HG03039 (cell line): ENCODE results near the gene NUDT14.

Experiments used
- ATAC-seq: cut with Tn5 transposase; IDR thresholded peaks from one replicate; pipeline ENCODE4 v1.9.1; 2021; ENCODE audit warnings: mild to moderate bottlenecking, moderate library complexity; ENCODE audit not compliant: unreplicated experiment

The NUDT14 gene

DNA sequence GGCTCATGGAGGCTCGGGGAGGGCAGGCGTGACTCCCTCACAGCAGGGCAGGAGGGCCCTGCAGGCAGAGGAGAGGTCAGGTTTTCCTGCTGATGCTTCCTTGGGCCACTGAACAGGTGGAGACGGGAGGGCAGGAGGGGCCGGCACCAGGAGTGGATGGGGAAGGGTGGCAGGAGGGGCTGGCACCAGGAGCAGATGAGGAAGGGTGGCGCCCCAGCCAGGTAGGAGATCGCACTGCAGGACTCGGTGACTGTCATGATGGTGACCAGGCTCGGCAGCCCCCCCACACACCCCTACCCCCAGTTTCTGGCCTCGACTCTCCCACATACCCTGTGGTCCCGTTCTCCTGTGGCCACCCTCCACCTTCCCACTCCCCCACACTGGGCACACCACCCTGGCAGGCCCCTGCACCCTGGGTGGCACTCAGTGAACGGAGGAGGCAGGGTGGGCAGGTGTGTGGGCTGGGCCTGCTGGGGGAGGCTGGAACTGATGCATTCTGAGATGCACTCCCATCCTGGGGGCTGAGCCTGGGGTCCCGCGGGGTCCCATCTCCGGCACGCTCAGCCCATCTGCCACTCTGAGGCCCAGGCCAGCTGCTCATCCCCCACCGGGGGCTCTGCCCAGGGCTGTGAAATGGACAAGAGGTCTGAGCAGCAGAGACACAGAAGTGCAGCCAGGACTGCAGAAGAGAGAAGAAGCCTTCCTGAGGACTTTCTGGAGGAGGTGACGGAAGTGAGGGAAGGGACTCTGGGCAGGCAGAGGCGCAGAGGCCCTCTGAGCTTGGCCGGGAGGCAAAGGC lies 2.8 kb downstream of the NUDT14 start:
- no peak for ATAC-seq

DNA sequence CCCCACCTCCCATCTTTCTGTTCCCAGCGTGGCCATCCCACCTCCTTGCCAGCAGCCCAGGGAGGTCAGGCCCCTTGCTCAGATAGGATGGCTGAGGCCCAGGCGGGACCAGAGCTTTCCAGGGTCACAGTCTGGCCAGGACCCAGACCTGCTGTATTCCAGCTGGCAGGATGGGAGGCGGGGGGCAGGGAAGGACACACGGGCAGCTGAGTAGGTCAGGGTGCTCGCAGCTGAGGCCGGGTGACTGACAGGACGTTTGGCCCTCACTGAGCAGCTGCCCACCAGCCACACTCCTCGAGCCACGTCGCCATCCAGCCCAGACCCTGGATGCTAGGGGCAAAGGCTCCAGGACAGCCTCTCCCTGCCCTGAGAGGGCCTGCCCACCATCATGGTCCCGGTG lies 4.0 kb downstream of the NUDT14 start:
- ATAC-seq, result no peak

DNA sequence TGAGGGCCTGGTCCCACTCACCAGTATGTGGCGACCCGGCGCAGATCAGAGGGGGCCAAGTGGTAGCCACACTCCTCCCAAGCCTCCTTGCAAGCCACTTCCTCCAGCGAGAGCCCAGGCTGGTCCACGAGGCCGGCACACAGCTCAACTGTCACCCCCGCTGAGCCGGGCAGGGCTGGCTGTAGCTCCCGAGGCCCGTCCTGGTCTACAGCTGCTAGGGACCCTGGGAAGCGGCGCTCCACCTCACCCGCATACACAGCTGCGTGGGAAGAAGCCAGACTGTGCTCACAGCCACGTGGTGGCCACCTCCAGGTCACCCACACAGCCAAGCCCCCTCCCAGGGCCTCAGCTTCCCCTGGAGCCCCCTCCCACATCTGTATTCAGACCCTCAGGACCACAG lies 4.6 kb downstream of the NUDT14 start:
- no peak for ATAC-seq

DNA sequence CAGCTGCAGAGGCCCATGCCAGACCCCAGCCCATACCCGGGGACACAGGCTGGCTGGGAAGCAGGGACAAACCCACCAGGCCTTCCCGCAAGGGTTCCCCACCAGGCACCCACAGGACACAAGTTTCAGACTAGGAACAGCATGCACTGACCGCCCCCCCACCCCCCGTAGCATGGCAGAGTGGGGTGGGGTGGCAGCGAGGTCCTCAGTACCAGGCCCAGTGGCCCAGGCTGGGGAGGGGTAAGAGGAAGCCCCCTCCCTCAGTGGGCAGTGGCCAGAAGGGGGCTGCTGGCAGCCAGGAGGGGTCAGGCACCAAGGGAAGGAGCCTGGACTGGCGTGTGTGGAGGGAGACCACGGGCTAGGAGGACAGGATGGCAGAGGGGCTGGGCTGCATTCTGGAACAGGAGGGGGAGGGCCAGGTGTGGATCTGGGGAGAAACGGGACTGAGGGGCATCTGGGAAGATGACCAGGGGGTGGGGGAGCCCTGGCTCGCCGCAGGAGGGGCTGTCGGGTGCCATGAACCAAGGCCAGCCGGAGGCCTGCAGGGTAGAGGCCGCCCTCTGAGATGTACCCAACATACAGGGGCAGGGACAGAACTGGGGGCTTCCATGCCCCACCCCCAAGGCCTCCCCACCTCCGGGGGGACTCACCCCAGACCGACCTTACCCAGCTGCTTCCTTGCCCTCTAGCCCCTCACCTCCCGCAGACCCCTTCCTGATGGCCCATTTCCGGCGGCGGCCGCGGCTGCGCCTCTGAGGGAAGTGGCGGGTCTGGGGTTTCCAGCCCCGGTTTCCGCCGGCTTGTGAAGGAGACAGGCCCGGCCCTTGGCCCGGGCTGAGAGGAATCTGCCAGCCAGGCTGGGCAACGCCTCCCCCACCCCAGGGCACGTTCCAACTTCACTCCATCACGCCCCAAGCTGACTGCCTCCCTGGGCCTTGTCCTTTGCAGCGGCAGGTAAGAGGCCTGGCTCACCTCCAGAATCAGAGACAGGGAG lies 6.9 kb downstream of the NUDT14 start:
- ATAC-seq, result no peak

DNA sequence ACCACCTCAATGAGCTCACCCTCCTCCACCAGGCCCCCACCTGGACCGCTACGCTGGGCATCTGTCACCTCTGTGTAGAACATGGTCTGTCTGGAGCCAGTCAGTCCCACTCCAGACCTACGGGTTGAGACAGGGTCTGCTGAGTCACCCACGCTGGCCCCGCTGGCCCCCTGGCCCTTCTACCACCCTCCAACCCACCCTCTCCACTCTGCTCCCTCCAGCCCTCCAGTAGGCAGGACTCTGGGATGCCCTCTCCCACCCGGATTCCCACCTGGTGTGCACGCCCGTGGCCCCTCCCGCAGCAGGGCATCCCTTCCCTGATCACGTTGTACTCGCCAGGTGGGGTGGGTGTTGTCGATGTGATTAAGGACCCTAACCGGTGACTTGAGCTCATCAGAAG lies 8.0 kb downstream of the NUDT14 start:
- no peak for ATAC-seq

DNA sequence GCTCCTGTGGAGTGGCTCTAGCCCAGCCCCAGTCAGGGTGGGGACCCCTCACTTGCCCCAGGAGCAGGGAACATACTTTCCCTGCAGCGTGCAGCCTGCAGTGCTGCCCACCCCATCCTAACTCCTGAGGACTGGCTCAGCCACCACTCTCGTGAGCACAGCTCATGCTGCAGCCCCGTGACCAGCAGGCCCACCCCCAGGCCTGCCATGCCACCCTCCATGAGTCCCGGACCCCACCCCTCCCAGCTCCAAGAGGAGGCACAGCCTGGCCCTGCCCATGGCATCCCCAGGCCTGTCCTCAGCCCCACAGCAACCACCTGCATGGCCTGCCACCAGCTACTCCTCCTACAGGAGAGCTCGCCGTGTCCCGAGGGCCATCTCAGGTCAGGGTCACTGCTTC lies 8.6 kb downstream of the NUDT14 start:
- no peak for ATAC-seq

DNA sequence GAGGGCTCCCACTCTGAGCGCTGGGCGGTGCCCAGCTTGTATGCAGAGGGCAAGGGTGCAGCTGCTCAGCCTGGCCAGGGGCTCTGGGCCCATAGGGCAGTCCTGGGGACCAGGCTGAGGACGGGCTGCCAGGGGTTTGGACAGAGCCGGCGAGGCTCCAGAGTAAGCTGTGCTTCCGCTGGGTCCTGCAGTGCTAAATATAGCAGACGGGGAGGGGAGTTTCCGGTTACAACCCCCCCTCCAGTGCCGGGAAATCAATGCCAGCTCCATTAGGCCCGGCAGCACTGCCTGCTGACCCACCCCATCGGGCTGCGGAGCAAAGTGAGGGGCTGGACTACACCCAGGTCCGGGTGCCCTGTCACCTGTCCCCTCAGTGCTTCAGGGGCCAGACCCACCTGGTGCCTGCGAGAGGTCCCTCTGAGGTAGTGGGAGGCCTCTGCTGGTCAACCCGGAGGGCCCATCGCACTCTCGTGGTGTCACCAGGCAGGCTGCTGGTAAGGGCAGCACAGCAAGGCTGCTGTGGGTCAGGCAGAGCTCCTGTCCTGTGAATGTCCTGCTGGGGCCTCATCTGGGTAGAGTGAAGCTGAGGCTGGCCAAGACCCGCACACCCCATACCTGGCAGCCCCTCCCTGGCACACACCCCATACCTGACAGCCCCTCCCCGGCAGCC lies 10.0 kb downstream of the NUDT14 start:
- no peak for ATAC-seq

DNA sequence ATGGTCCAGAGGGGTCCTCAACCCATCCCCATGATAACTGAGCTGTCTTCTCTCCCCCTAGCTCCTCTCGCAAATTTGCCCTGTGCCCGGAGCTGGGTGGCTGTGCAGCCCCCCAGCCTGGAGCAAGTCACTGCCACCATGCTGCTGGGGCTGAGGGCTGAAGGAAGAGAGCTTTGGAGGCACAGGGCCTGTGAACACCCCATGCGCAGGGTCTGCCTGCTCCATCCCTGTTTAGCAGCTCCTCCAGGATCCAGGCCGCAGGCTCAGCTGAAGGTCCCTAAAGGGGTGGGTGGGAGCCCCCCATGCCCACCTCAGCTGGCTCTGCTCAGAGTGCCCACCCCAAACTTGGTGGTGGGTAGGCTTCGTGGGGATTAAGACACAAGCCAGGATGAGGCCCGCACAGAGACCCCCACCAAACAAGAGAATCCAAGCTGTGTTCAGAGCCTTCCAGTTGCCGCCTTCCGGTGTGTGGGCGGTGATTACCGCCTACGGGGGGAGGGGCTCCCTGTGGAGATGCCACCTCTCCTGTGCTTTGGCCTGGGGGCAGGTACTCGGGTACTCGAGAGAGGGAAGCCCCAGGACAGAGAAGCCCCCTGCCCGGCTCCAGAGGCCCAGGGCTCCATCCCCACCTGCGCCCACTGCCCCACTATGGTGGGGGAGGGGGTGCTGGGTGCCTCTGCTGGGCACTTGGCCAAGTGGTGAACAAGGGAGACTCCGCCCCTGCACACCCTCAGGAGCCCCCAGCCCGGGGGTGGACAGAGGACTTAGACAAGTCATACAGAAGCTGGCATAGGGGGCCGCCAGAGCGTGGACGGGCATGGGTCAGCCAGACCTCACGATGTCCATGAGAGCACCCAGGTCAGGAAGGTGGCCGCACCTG lies 11.1 kb downstream of the NUDT14 start:
- ATAC-seq, result no peak

DNA sequence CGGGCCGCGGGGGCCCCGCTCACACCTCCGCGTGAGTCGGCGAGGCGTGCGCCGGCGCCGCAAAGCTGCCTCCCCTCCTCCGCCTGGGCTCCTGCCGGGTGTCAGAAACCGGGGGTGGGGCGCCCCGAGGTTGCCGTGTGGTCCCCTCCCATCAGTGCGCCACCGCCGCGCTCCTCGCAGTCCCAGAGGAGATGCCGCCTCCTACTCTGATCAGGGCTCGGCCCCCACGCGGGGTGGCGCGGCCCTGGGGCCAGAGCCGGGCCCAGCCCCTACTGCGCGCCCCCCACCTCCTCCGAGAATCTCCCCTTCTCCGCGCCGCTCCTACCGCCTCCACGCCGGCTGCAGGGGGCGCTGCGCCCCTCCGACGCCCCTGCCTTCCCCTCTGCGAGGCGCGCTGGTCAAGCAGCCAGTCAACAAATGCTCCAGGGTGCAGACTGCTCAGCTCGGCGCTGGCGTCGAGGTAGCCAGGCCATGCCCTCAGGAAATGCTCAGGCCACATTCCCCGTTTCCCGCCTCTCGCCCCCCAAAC lies 12.1 kb downstream of the NUDT14 start:
- no peak for ATAC-seq

DNA sequence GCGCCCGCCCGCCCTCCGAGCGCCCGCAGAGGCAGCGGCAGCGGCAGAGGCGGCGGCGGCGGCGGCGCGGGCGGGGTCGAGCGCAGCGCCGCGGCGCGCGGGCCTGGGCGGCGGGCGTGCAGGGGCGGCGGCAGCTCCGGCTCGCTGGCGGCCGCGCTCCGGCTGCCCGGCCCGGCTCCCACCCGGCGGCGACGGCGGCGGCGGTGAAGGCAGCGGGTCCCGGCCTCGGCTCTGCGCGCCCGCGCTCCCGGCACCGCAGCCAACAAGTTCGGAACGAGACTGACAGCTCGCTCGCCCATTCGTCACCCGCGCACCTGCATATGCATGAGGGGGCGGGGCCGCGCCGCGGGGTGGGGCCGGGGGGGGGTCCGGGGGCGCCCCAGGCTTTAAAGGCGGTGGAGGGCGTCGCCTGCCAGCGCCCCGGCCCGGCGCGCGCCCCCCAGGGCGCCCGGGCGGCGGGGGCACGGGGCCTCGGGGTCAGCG lies 12.6 kb downstream of the NUDT14 start, which contains the start of gene JAG2:
TSS of gene JAG2 (minus strand) at position 281 of the 483 bp plus-strand sequence. CDS start 356 bp downstream, outside the sequence.
- no peak for ATAC-seq

DNA sequence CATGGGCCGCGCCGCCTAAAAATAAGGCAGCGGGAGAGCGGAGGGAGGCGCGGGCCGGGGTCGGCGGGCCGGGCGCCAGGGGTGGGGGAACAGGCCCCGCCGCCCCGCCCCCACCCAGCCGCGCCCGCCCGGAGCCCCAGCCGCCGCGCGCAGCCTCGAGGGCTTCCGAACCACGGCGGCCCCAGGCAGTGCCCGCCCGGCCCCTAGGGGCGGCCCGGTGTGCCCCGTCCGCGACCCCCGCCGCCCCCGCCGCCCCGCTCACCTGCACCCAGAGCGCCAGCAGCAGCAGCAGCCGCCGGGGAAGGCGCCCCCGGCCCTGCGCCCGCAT lies 13.1 kb downstream of the NUDT14 start:
- no peak for ATAC-seq

DNA sequence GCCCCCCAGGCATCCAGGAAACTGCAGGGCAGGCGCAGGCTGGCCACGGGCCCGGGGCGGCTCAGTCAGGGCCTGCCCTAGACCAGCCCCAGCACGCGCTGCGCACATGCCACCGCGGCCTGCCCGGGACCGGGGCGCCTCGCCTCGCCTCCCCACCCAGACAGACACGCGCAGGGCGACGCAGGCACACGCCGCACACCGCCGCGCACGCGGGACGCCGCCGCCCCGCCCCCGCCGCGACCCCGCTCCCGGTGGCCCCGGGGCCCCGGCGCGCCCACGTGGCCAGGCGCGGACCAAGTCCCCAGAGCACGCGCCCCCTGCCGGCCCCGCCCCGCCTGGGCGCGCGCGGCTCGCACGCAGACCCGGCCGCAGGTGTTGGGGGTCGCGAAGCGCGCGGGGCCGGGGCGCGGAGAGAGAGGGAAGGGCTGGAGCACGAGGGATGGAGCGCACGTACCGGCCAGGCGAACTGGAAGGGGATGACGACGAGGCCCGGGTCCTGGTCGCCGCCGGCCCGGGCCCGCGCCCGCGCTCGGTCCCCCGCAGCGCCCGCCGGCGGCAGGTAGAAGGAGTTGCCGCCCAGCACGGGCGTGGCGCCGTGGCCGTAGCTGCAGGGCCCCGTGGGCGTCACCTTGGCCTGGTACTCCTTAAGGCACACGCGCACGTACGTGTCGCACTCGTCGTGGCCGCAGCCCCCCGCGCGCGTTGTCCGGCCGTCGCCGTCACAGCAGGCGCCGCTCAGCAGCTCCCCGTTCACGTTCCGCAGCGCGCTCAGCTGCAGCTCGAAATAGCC lies 13.6 kb downstream of the NUDT14 start:
- ATAC-seq, result no peak

DNA sequence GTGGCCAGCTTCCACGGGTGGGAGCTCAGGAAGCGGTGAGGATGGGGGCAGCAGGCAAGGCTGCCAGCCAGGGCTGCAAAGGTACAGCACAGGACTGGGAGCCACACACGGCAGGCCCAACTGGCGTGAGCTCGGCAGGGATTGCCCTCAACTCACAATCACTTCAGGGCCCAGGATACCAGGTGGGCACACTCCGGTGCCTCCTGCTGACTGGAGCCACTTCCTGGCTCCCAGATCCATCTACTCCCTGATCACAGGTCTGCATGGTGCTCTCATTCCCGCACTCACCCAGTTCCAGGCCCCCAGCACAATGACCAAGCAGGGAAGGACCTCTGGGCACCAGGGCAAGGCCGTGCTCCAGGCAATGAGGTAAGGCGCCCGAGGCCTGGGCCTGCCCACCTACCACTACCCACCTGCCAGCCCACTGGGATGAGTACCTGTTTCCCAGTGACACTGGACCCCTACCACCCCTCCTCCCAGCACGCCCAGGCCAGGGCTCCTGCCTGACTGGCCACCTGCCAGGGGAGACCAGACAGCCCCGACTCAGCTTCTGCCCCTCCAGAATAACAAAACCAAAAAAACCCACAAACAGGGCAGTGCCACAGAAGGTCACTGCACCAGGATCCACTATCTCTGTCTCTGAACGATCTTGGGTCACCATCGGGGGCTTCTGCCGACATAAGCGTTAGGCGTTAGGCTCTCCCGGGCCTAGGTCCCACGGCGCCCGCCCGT lies 14.4 kb downstream of the NUDT14 start:
- ATAC-seq, result no peak

DNA sequence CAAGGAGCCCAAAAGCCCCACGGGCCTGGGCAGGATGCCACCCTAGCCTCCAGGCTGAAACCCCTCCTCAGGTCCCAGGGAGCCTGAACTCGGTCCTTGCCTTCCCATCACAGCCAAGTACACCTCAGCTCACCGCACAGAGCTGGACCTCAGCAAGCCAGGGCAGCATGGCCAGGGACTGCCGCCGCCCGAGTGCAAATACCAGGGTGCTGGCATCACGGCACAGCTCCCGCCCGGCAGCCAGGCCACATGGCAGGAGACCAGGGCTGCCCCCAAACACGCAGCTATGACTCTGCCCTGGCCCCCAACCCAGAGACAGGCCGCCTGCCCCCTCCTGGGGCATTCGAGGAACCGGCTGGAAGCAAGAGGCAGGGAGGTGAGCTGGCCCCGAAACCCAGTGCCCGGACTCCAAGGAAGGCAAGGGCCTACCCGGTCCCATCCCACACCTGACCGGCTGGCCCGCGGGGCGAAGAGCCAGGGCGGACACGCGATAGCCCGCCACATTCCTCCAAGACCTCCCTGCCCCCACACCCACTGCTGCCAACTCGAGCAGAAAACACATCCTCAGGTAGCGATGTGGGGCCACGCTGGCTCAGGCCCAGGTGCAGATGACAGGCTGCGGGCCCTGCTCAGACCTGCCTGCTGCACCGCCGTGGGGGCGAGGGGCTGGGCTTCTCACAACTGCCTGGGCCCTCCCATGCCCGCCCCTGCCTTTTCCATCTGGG lies 15.2 kb downstream of the NUDT14 start:
- ATAC-seq, result no peak

DNA sequence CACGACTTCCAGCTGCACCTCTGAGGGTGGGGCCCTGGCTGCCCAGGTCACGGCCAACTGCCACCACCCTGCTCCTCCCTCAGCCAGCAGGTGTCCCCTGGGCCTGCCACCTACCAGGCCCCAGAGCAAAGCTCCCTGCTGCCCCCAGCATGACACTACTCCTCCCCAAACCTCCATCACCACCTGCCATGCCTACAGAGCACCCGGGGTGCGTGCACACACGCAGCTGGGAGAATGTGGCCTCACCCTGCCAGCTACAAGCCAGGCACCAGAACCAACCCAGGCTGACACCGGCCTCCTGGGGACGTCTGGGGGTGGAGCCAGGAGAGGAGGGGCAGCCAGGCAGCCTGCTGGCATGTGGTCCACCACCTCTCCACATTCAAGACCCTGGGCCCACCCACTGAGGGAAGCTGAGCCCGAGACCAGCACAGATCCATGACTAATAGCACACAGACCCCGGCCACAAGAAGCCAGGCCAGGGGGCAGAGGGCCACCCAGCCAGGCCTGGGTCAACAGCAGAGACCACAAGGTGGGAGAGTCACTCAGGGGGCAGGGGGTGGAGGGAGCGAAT lies 15.9 kb downstream of the NUDT14 start:
- ATAC-seq, result no peak

DNA sequence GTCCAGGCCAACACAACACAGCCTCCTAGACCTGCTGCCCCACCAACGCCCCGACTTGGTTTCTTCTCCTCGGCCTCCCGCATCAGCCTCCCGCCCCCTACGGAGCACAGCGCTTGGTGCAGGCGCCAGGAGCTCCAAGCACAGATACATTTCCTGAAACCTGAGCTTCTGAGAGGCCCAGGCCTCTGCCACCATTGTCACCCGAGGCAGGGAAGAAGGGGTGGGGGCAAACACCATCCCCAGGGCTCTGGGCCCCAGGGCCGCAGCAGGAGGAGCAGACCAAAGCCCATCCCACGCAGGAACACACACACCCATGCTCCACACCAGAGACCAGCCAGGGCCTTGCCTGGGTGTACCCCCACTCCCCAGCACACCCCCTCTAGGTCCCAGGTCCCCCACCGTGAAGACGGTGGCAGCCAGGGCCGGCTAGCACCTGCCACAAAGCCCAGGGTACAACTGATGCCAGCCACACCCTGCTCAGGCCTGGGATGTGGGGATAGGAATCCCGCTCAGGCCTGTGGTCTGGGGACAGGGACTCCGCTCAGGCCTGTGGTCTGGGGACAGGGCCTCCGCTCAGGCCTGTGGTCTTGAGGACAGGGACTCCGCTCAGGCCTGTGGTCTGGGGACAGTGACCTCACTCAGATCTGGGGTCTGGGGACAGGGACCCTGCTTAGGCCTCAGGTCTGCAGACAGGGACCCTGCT lies 17.9 kb downstream of the NUDT14 start:
- ATAC-seq, result no peak

DNA sequence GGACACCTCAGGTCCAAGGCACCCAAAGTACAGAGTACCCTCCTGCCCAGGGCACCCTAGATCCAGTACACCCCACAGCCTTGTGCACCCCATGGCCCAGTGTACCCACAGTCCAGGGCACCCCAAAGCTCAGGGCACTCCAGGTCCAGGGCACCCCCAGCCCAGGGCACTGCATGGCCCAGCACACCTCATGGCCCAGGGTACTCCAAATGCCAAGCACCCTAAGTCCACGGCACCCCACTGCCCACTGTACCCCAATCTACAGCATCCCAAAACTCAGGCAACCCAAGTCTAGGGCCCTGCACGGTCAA lies 18.5 kb downstream of the NUDT14 start:
- ATAC-seq, result no peak
